Measurements from ENCODE around the gene KLHL14.

KLHL14 gene

DNA sequence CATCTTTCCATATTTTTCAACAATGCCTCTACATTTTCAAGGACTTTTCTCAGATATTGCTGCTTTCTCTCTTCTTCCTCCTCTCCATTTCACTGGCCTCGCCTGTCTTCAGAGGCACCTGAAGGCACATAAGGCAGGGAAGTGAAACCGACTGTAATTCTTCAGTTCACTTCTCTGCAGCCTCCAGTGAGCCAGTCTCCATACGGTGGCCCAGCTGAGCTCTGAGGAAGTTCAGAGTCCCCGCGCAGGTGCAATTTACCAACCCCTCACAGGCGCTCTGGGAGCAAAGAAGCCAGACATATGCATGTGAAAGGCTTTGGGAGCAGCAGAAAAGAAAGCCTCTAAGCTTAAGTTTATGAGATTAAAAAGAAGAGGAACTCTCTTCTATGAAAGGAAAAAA is 12.4 kb downstream of the KLHL14 start:
- H3K4me1 ChIP-seq, result no peaks in the 10 kb centered on the region
- no peaks in the 10 kb centered on the region for H3K36me3 ChIP-seq (ENCODE audit: control insufficient read depth, insufficient read depth, low read length)
- H3K4me2 ChIP-seq (ENCODE audit: low read length), result no peak overlapping the region
- H3K9me3 ChIP-seq (ENCODE audit: control insufficient read depth, low read length), result no peaks in the 10 kb centered on the region
- TF ChIP-seq, protein P1, sequence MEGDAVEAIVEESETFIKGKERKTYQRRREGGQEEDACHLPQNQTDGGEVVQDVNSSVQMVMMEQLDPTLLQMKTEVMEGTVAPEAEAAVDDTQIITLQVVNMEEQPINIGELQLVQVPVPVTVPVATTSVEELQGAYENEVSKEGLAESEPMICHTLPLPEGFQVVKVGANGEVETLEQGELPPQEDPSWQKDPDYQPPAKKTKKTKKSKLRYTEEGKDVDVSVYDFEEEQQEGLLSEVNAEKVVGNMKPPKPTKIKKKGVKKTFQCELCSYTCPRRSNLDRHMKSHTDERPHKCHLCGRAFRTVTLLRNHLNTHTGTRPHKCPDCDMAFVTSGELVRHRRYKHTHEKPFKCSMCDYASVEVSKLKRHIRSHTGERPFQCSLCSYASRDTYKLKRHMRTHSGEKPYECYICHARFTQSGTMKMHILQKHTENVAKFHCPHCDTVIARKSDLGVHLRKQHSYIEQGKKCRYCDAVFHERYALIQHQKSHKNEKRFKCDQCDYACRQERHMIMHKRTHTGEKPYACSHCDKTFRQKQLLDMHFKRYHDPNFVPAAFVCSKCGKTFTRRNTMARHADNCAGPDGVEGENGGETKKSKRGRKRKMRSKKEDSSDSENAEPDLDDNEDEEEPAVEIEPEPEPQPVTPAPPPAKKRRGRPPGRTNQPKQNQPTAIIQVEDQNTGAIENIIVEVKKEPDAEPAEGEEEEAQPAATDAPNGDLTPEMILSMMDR (IDR thresholded peaks at IDR 0.05), result no peak
- H3K79me2 ChIP-seq, result no peaks in the 10 kb centered on the region
- no peaks in the 10 kb centered on the region for H3K27me3 ChIP-seq (ENCODE audit: control insufficient read depth, insufficient read depth, low read length)
- H3K4me3 ChIP-seq (ENCODE audit: low read depth, low read length), result no peak overlapping the region
- H2AFZ ChIP-seq, result no peak overlapping the region
- no peak overlapping the region for H3K9ac ChIP-seq
- no peak overlapping the region for H3K27ac ChIP-seq

- Histone ChIP-seq H3K4me1 (no peaks in the 10 kb centered on the region), H3K9me3 (ENCODE audit: control insufficient read depth, low read length) (no peaks in the 10 kb centered on the region), H3K4me2 (ENCODE audit: low read length) (no peak overlapping the region), H3K27ac (no peak overlapping the region), H3K9ac (no peak overlapping the region), H3K79me2 (no peaks in the 10 kb centered on the region), H2AFZ (no peak overlapping the region), H3K27me3 (ENCODE audit: control insufficient read depth, insufficient read depth, low read length) (no peaks in the 10 kb centered on the region), H3K36me3 (ENCODE audit: control insufficient read depth, insufficient read depth, low read length) (no peaks in the 10 kb centered on the region), H3K4me3 (ENCODE audit: low read depth, low read length) (no peak overlapping the region)
- TF ChIP-seq, protein P1 (IDR thresholded peaks at IDR 0.05), result no peak
Measured at GRCh38 chr18:32759611-32760167, 13.1 kb downstream of the KLHL14 start.

DNA sequence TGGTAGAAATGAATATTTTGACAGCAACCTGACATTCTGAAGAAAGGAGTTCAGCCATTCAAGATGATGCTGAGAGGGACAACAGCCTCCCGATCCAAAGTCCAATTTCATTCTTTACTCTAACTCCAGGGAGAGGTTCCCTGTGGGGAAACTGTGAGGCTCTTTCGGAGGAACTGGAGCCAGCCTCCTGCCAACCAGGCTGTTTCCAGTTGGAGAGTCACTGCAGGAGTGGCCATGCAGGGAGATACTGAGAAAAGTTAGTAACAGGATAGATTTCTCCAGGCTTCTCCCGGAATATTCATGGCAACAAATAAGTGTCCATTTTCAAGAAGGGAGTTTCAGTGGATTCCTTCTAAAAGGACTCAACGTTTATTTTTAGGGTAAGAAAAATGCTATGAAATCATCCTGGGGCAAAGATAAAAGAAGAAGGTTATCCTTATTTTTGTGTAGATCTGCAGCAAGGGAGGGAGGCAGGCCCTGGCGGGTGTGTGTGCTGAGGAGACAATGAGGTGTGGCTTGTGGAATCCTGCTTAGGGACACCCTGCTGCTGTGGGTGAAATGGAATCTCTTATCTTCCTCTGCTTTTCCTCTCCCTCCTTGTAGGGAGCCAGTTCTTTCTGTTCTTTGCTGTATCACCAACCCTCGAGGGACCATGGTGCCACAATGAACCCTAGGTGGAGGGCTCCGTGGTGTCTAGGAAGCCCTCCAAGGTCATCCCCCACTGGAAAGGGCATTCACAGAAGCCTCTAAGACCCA is 18.1 kb downstream of the KLHL14 start:
- no peaks in the 10 kb centered on the region for H3K79me2 ChIP-seq
- H3K36me3 ChIP-seq (ENCODE audit: control insufficient read depth, insufficient read depth, low read length), result no peaks in the 10 kb centered on the region
- no peaks in the 10 kb centered on the region for H3K4me1 ChIP-seq

GRCh38 chr18:32753656-32754260 is 19.1 kb downstream of the KLHL14 start:
- no peaks in the 10 kb centered on the region for H3K36me3 ChIP-seq (ENCODE audit: control insufficient read depth, insufficient read depth, low read length)
- no peaks in the 10 kb centered on the region for H3K9me3 ChIP-seq (ENCODE audit: control insufficient read depth, low read length)
- no peak overlapping the region for H3K9ac ChIP-seq
- H3K4me3 ChIP-seq (ENCODE audit: low read depth, low read length), result no peak overlapping the region
- no peak overlapping the region for H3K27ac ChIP-seq
- H2AFZ ChIP-seq, result no peak overlapping the region
- H3K4me2 ChIP-seq (ENCODE audit: low read length), result no peak overlapping the region
- no peaks in the 10 kb centered on the region for H3K79me2 ChIP-seq
- no peaks in the 10 kb centered on the region for H3K27me3 ChIP-seq (ENCODE audit: control insufficient read depth, insufficient read depth, low read length)
- TF ChIP-seq, protein P1 (IDR thresholded peaks at IDR 0.05), result no peak
- no peaks in the 10 kb centered on the region for H3K4me1 ChIP-seq

More for the DNA sequence above, 18.1 kb downstream of the KLHL14 start:
- H3K27ac ChIP-seq, result no peak overlapping the region
- no peak overlapping the region for H3K9ac ChIP-seq
- TF ChIP-seq, protein P1 (IDR thresholded peaks at IDR 0.05), result no peak
- no peak overlapping the region for H3K4me2 ChIP-seq (ENCODE audit: low read length)
- H2AFZ ChIP-seq, result no peak overlapping the region
- H3K4me3 ChIP-seq (ENCODE audit: low read depth, low read length), result no peak overlapping the region
- H3K27me3 ChIP-seq (ENCODE audit: control insufficient read depth, insufficient read depth, low read length), result no peaks in the 10 kb centered on the region
- H3K9me3 ChIP-seq (ENCODE audit: control insufficient read depth, low read length), result no peaks in the 10 kb centered on the region

Measured in parathyroid adenoma (tissue), 2 donors.